ENCODE measurements around the gene RETREG2. TPM values are rescaled to one million over a fixed set of nuclear protein-coding genes. Genes with fewer than 3 reads are reported as not detected.
"Not testable (repeated sequence)": the region's sequence is repeated elsewhere in the genome, so short reads cannot be mapped to it uniquely, and the experiment has no call there.

Gene RETREG2
- polyA plus RNA-seq, 3 donors, result 113 to 119 (median 113) TPM

- no peak for DNase-seq
These were observed 4.5 kb downstream of the RETREG2 start for GRCh38 chr2:219182331-219183150.

GRCh38 chr2:219183151-219183772, 5.2 kb downstream of the RETREG2 start:
- DNase-seq, result no peak

DNA sequence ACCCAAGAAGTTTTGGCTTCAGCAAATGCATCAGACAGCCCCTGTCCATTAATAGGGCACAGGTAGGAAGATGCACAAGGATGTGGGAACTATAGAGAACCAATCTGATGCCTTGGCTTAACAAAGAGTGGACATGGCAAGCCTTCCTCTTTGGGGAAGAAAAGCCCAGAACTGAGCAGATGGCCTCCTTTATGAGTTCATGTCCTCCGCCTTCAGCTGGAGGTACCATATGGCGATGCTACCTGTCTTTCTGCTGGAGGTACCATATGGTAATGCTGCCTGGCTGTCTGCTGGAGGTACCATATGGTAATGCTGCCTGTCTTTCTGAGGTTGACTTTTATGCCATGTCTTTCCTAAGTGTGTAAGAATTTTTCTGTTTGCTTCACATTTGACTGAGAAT, 6.0 kb downstream of the RETREG2 start:
- DNase-seq, result no peak

- DNase-seq, result no peak
These were observed 8.8 kb downstream of the RETREG2 start for GRCh38 chr2:219186754-219187456.

DNA sequence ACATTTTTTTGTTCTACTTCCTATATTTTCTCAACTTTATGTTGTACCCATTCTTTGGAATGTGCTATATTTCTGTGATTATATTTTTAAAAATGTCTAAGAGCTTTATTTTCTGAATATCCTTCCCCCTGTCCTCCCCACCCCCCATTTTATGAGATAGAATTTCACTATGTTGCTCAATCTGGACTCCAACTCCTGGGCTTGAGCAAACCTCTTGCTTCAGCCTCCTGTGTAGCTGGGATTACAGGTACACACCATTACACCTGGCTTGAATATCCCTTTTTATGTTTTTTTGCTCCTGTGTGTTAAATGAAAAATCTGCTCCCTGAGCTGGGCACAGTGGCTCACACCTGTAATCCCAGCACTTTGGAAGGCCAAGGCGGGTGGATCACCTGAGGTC, 19.3 kb downstream of the RETREG2 start:
- no peak for DNase-seq

GRCh38 chr2:219198974-219199373, 20.9 kb downstream of the RETREG2 start:
- DNase-seq, result no peak

GRCh38 chr2:219199470-219200211, 21.6 kb downstream of the RETREG2 start:
- DNase-seq, result no peak

DNA sequence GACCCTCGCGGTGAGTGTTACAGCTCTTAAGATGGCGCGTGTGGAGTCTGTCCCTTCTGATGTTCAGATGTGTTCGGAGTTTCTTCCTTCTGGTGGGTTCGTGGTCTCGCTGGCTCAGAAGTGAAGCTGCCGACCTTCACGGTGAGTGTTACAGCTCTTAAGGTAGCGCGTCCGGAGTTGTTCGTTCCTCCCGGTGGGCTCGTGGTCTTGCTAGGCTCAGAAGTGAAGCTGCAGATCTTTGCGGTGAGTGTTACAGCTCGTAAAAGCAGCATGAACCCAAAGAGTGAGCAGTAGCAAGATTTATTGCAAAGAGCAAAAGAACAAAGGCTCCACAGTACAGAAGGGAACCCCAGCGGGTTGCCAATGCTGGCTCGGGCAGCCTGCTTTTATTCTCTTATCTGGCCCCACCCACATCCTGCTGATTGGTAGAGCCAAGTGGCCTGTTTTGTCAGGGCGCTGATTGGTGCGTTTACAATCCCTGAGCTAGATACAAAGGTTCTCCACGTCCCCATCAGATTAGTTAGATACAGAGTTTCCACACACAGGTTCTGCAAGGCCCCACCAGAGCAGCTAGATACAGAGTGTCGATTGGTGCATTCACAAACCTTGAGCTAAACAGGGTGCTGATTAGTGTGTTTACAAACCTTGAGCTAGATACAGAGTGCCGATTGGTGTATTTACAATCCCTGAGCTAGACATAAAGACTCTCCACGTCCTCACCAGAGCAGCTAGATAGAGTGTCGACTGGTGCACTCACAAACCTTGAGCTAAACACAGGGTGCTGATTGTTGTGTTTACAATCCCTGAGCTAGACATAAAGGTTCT, 22.6 kb downstream of the RETREG2 start:
- not testable (repeated sequence) for DNase-seq

DNA sequence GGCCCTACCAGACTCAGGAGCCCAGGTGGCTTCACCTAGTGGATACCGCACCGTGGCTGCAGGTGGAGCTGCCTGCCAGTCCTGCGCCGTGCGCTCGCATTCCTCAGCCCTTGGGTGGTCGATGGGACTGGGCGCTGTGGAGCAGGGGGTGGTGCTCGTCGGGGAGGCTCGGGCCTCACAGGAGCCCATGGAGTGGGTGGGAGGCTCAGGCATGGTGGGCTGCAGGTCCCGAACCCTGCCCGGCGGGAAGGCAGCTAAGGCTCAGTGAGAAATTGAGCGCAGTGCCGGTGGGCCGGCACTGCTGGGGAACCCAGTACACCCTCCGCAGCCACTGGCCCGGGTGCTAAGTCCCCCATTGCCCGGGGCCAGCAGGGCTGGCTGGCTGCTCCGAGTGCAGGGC, 23.3 kb downstream of the RETREG2 start:
- DNase-seq, result not testable (repeated sequence)

DNA sequence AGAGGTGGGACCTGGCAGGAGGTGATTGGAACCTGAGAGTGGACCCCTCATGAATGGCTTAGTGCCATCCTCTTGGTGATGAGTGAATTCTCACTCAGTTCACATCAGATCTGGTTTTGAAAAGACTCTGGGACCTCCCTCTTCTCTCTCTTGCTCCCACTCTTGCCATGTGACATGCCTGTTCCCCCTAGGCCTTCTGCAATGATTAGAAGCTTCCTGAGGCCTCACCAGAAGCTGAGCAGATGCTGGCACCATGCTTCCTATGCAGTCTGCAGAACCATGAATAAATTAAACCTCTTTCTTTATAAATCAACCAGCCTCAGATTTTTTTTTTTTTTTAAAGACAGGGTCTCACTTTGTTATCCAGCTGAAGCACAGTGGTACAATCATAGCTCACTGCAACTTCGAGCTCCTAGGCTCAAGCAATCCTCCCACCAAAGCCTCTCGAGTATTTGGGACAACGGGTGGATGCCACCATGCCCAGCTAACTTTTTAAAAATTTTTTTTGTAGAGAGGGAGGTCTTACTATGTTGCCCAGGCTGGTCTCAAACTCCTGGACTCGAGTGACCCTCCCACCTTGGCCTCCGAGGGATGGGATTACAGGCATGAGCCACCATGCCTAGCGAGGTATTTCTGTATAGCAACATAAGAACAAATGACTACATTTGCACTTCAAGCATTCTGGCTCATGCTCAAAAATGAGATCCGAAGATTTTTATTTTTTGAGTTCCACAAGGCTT, 26.5 kb downstream of the RETREG2 start:
- DNase-seq, result no peak

GRCh38 chr2:219205165-219205538, 27.1 kb downstream of the RETREG2 start:
- DNase-seq, result no peak

DNA sequence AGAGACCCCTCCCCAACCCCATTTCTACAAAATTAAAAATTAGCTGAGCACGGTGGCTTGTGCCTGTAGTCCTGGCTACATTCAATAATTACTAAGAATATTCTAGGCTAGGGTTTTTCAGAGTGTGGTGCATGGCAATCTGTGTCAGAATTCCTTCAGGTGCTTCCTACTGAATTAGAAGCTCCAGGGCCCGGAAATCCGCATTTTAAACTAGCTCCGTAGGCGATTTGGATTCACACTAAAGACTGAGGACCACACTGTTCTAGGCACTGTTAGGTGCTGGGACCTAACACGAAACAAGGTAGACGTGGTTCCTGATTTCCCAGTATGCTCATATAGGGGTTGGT, 27.9 kb downstream of the RETREG2 start:
- no peak for DNase-seq

DNA sequence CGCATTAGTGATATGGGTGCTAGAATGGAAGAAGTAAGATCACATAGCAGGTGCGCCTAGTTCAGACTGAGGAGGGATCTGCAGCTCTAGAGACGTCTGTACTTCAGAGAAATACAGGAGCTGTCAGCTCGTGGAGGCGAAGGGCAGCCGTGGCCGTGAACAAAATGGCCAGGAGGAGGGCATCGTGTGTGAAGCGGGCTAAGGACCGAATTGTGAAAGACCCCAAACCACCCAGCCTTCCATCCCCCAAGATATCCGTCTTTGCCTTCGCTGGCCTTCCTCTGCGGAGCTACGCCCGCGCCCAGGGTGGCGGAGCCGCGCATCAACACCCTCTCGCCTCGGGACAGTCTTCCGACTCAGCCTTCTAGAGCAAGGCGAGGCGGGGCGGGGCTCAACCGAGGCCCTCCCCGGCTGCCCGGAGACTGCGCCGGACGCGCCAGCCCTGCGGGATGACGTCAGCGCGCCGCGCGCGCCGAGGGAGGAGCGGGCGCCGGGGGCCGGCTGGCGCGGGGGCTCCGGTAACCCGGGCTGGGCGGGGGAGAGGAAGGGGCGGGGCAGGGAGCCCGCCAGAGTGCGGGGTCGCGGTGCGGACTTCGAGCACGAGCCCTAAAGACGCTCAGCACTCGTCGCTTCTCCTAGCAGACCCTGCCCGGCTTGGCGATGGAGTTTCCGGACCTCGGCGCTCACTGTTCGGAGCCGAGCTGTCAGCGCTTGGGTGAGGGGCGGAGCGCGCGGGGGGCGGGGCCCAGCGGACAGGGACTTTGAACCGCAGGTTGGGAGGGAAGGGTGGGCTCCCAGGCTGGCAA, 28.5 kb downstream of the RETREG2 start, which contains the start of gene ZFAND2B:
TSS of gene ZFAND2B (plus strand) at position 455 of the 806 bp plus-strand sequence. CDS start at position 661, 206 bp downstream.
- DNase-seq, result peak; percentile 96

- no peak for DNase-seq
These were observed 29.2 kb downstream of the RETREG2 start for GRCh38 chr2:219207134-219207883.

DNA sequence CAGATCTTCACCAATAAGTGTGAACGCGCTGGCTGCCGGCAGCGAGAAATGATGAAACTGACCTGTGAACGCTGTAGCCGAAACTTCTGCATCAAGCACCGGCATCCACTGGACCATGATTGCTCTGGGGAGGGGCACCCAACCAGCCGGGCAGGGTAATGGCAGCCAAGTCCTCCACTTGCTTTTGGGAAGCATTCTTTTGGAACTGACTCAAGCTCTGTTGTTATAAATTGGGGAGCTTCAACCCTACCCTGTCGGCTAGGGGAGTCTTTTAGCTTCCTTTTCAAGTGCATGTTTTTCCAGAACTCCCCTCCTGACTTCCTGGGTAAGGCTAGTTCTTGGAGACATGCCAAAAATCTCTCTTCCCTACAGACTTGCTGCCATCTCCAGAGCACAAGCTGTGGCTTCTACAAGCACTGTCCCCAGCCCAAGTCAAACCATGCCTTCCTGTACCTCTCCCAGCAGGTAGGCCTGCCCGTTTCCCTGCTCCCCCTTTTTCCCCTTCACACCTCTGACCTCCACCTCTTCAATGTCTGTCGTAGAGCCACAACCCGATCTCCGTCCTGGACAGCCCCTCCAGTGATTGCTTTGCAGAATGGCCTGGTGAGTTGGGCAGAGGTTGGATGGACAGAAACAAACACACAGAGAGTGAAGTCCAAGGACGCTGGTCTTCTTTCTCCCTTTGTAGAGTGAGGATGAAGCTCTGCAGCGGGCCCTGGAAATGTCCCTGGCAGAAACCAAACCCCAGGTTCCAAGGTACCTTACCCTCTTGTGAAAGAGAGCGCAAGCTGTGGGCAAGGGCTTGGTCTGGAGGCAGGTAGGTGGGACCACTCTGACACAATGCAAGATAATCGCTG, 30.0 kb downstream of the RETREG2 start:
- no peak for DNase-seq

DNA sequence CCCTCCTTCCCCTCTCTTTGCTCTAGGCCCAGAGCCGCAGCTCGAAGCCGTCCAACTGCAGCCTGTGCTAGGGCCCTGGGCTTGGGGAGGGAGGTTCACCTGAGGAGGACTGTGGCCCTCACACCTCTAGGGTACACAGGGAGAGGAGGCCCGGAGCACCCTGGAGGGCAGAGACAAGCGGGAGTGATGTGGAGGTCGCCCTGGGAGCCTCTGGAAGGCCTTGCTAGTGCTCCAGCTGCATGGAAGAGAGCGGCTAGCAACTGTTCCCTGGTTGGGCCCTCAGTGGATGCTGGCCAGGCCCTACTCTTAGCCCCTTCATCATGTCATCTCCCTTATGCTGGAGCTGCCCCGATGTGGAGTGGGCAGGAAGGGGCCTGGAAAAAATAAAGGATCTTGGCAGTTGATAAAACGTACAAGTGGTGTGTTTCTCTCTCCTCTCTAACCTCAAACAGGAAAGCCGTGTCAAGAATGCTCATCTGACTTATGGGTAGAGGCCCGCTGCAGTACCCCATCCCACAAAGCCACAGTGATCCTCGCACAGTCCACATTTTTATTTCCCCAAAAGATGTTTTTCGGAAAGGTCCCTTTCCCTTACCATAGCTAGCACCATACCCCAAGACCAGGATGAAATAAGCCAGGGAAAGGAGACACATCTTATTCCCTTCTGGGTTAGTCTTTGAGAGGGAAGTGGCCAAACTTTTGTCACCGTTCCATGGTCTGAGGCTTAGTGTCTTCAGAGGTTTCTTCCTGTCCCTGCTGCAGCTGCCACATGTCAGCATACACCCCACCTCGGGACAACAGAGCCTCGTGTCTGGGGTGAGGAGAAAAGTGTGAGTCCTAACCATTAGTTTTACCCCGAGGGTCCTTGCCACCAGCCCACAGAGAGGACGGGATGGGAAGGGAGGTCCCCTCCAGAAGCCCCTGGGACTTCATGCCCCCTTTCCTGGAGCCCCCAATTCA, 31.4 kb downstream of the RETREG2 start:
- no peak for DNase-seq

All from renal pelvis (tissue), 4 donors.